VCaP (cell line): ENCODE data around the gene TBC1D3I.

Experiments used
- H3K27ac ChIP-seq: fragments of 450-650 bp; 2 replicates; pipeline ENCODE4 v1.5.1; 2017
- TF ChIP-seq, protein P1 (sequence below): fragments of 450-650 bp; conservative IDR thresholded peaks from 2 replicates; pipeline ENCODE4 v1.5.1; 2017; ENCODE audit warnings: mild to moderate bottlenecking, moderate library complexity

The TBC1D3I gene

GRCh38 chr17:36204724-36205500 is 59.5 kb downstream of the TBC1D3I start:
- H3K27ac ChIP-seq: no peak overlapping the region
- TF ChIP-seq, protein P1, sequence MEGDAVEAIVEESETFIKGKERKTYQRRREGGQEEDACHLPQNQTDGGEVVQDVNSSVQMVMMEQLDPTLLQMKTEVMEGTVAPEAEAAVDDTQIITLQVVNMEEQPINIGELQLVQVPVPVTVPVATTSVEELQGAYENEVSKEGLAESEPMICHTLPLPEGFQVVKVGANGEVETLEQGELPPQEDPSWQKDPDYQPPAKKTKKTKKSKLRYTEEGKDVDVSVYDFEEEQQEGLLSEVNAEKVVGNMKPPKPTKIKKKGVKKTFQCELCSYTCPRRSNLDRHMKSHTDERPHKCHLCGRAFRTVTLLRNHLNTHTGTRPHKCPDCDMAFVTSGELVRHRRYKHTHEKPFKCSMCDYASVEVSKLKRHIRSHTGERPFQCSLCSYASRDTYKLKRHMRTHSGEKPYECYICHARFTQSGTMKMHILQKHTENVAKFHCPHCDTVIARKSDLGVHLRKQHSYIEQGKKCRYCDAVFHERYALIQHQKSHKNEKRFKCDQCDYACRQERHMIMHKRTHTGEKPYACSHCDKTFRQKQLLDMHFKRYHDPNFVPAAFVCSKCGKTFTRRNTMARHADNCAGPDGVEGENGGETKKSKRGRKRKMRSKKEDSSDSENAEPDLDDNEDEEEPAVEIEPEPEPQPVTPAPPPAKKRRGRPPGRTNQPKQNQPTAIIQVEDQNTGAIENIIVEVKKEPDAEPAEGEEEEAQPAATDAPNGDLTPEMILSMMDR: no peak
